ENCODE results near the gene CGREF1. TPM values are rescaled to one million over a fixed set of nuclear protein-coding genes. Genes with fewer than 3 reads are reported as not detected.

The CGREF1 gene, protein sequence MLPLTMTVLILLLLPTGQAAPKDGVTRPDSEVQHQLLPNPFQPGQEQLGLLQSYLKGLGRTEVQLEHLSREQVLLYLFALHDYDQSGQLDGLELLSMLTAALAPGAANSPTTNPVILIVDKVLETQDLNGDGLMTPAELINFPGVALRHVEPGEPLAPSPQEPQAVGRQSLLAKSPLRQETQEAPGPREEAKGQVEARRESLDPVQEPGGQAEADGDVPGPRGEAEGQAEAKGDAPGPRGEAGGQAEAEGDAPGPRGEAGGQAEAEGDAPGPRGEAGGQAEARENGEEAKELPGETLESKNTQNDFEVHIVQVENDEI
- total RNA-seq: 1.2 and 4.6 TPM in 2 replicates

GRCh38 chr2:27118525-27119329 is at the start of gene CGREF1:
CGREF1 (minus strand) TSS chr2:27119128; CDS start chr2:27104366, 14,762 bp downstream.

GRCh38 chr2:27148801-27149439 is 30.0 kb upstream of the CGREF1 start, which contains the start of gene TCF23:
TCF23 (plus strand) TSS chr2:27149004; CDS start chr2:27149134, 130 bp downstream.

GRCh38 chr2:27139310-27139709 is 20.4 kb upstream of the CGREF1 start, which contains the start of gene PRR30:
PRR30 (minus strand) TSS chr2:27139410; CDS start chr2:27138329, 1,081 bp downstream.

DNA sequence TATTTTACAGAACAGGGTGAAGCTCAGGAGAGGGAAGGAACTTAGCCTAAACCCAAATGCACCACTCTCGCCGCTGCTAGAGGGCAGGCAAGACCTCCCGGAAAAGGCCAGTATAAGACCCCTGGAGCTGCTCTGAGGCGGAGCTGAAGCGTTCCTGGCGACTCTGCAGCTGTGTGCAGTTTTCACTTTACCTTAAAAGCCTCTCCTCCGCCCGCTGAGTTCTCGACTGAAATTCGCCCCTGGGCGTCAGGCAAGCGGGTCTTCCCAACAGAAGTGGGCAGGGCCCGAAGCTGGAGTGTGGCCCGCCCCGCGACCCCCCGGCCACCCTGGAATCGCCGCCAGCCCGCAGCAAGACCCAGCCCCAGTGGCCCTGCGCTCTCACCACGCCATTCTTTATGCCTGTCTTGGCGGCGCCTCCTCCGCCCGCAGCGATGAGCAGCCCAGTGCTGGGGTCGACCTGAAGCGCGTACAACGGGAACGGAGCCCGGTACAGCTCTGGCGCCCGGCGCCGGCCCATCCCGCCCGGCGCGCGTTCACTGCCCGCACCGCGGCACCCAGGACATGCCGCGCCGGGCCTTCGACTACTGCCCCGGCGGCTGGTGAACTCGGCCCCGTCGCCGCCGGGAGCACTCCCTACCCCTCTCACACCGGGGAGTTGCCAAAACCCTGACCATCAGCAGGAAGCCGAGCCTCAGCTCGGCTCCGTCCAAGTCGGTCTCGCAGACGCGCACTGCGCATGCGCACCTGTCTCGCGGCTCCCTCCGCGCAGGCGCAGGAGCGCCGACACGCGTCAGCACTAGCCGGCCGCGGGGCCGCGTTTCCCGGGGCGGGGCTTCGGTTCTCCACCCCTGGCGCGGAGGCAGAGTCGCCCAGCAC is 15.2 kb upstream of the CGREF1 start, which contains the start of gene PREB:
Gene PREB (minus strand): TSS at position 732 of the 876 bp plus-strand sequence. CDS start 215 bp downstream, at position 517.

DNA sequence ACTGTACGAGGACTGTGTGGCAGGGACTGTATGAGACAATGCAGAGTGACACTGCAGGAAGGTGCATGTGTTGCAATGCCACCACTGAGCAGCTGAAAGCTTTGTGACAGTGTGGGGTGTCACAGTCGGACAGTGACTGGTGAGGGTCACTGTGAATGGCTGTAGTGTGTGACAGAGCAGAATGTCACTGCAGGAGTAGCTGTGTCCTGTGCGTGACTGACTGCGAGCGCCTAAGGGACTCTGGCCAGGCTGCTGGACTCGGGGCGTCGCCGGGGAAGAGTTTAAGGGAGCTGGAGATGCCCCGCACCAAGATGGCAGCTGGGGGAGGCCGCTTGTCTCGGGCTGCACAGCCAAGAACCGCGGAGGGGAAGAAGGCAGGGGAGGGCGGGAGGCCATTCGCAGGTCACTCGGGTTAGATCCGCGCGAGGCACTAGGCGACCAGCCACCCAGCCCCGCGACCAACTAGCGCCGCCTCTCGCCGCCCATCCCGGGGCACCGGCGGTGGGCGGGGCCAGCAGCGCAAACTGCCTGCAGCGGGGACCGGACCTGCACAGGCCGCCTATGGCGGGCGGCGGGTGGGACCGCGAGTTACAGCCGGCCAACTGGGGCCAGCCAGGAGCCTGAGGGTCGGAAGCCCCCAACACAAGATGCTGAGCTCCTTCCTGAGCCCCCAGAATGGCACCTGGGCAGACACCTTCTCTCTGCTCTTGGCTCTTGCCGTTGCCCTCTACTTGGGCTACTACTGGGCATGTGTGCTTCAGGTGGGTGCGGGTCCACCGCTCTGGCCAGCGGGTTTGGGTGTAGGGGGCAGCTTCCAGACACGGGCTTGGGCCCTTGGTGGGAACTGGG is 4.6 kb upstream of the CGREF1 start, which contains the start of gene ABHD1:
Gene ABHD1 (plus strand): TSS at position 514 of the 849 bp plus-strand sequence. CDS start 134 bp downstream, at position 648.

GRCh38 chr2:27086724-27087593 is 32.0 kb downstream of the CGREF1 start, which contains the start of gene KHK:
KHK (plus strand) TSS chr2:27086772; CDS start chr2:27087260, 488 bp downstream.

DNA sequence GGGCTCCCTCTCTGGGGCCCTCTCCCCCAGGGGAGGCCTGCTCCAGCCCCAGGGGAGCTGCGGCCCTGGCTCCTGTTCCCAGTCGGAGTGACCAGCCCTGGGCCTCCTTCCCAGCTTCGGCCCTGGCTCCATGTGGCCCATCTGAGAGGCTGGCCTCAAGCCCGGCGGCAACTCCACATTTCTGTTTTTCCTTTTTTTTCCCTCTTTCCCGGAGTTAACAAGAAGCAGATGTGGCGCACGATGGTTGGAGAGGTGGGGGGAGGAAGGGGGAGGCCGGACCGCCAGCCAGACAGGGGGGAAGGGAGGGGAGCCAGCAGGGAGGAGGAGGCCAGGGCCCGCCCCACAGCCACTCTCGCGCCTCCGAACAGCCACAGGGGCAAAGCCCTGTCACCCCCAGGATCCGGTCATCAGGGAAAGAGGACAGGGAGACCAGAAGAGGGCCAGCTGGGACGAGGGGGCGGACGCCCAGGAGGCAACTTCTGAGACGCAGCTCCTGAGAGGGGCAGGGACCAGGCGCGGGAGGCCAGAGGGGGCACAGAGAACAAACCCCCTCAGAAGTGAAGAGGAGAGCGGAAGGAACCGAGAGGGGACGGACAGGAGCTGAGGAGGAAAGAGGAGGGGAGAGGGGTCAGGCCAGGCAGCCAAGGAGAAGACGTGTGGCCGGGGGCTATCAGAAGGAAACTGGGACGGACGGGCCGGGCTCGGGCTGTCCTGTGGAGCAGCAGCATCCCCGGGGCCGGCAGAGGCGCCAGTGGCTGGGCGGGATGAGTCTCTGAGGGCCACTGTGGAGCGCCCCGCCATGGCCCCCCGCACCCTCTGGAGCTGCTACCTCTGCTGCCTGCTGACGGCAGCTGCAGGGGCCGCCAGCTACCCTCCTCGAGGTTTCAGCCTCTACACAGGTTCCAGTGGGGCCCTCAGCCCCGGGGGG is 40.4 kb downstream of the CGREF1 start, which contains the start of gene EMILIN1:
Gene EMILIN1 (plus strand): TSS at position 349 of the 928 bp plus-strand sequence. CDS start 451 bp downstream, at position 800.

GRCh38 chr2:27071277-27071989 is 47.5 kb downstream of the CGREF1 start, which contains the start of gene OST4:
OST4 (minus strand) TSS chr2:27071654.

DNA sequence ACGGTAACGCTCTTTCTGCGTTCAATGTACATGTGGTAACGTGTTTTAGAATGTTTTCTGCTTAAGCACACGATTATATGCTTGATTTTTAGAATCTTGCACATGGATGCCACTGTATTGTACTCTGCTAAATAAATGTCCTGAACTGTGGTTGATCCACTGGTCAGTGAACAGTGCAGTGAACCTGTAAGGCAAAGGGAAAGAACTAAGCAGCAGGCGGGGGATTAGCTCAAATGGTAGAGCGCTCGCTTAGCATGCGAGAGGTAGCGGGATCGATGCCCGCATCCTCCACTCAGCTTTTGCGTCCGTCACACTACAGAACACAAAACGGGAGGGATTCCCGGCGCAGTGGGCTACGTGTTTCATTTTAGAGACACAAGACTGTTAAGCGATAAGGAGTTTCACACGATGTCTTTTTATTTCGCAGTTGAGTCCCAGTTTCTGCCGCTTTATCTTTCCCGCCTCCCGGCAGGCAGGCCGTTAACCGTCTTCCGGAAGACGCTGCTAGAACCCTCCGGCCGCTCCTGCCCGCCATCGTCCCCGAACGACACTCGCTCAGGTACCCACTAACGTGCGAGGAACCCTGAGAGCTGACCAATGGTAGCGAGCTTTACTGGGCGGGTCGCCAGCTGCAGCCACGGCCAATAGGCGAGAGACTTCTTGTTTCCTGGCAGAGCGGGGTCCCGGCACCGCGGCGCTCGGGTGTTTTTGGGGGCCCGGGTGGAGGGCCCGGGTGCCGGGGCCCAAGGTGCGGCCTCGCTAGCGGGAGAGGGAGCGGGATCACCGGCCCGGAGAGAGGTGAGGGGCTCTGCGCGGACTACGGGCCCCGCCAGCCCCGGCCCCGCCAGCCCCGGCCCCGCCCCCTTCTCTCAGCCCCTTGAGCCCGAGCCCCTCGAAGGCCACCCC is 67.7 kb downstream of the CGREF1 start, which contains the start of gene AGBL5:
Gene AGBL5 (plus strand): TSS at position 673 of the 906 bp plus-strand sequence. CDS start 1,291 bp downstream, outside the sequence.

Other genes starting within 250 kb of the CGREF1 start
- 4.9 and 9.7 TPM in 2 replicates for gene MAPRE3, start 148.5 kb downstream of the CGREF1 start, total RNA-seq
- gene TMEM214, start 86.2 kb downstream of the CGREF1 start, total RNA-seq: 48.9 and 66.5 TPM in 2 replicates
- gene AGBL5, start 67.5 kb downstream of the CGREF1 start, total RNA-seq: 22.6 and 24.6 TPM in 2 replicates
- gene OST4, start 47.5 kb downstream of the CGREF1 start, total RNA-seq: 364 and 815 TPM in 2 replicates
- gene EMILIN1, start 40.5 kb downstream of the CGREF1 start, total RNA-seq: 546 and 790 TPM in 2 replicates
- 0.24 and 1.0 TPM in 2 replicates for gene KHK, start 32.4 kb downstream of the CGREF1 start, total RNA-seq
- gene ABHD1, start 4.7 kb upstream of the CGREF1 start, total RNA-seq: not detected in 2 replicates
- 53.0 and 92.5 TPM in 2 replicates for gene PREB, start 15.5 kb upstream of the CGREF1 start, total RNA-seq
- not detected in 2 replicates for gene PRR30, start 20.3 kb upstream of the CGREF1 start, total RNA-seq
- not detected in 2 replicates for gene TCF23, start 29.9 kb upstream of the CGREF1 start, total RNA-seq
- gene ATRAID, start 92.9 kb upstream of the CGREF1 start, total RNA-seq: 225 and 250 TPM in 2 replicates
- 18.3 and 26.0 TPM in 2 replicates for gene SLC5A6, start 93.1 kb upstream of the CGREF1 start, total RNA-seq
- gene CAD, start 98.2 kb upstream of the CGREF1 start, total RNA-seq: 22.5 and 42.7 TPM in 2 replicates
- gene SLC30A3, start 143.9 kb upstream of the CGREF1 start, total RNA-seq: not detected in 2 replicates
- not detected in 2 replicates for gene DNAJC5G, start 156.3 kb upstream of the CGREF1 start, total RNA-seq
- 0.24 TPM in 1 of 2 replicates, not detected in the other for gene TRIM54, start 163.3 kb upstream of the CGREF1 start, total RNA-seq
- gene UCN, start 189.3 kb upstream of the CGREF1 start, total RNA-seq: 1.0 and 11.3 TPM in 2 replicates
- 80.7 and 88.8 TPM in 2 replicates for gene MPV17, start 204.0 kb upstream of the CGREF1 start, total RNA-seq
- 44.7 and 50.6 TPM in 2 replicates for gene GTF3C2, start 237.6 kb upstream of the CGREF1 start, total RNA-seq